Endothelial cell of umbilical vein (primary cell): ENCODE measurements around the gene SH3D21.

Experiments used
- CTCF ChIP-seq, 2 donors: IDR thresholded peaks; 1 replicate in 1 of 2; 2 replicates in 1 of 2; pipeline ENCODE4 v1.5.1; 2011; ENCODE audit warnings: low read length in 2 of 2, mild to moderate bottlenecking in 2 of 2, moderate library complexity in 2 of 2, control low read depth in 1 of 2, inconsistent platforms in 1 of 2, low read depth in 1 of 2; ENCODE audit not compliant: insufficient read depth in 1 of 2; ENCODE audit errors: extremely low read depth in 1 of 2
- MYC ChIP-seq: IDR thresholded peaks from one replicate; pipeline ENCODE4 v1.6.1; 2011; ENCODE audit warnings: mild to moderate bottlenecking, low read depth, low read length
- POLR2A ChIP-seq: IDR thresholded peaks from 2 replicates; pipeline ENCODE4 v1.6.1; 2012; ENCODE audit warnings: low read depth, mild to moderate bottlenecking, control low read depth, low read length
- POLR2AphosphoS5 ChIP-seq: IDR thresholded peaks from 2 replicates; pipeline ENCODE4 v1.6.1; 2012; ENCODE audit warnings: low read depth, mild to moderate bottlenecking, control low read depth, low read length, moderate library complexity; ENCODE audit not compliant: insufficient read depth

DNA sequence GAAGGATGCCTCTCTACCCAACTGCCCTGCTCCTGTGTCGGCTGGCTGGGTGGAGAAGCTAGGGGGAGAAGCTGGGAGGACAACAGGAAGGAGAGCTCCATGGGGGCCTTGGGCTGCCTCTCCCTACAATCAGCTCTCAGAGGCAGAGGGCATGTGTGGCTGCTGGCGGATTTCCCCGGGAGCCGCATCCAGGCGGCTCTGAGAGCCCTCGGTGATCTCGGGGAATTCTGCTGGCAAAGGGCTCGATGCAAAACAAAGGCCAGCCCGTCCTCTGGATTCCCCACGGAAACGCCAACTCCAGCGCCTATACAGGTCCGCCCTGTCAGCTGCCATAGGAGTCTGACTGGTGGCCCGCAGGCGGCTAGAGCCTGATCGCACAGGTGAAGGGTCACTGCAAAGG, 43.7 kb downstream of the SH3D21 start:
- TF ChIP-seq CTCF (IDR thresholded peaks at IDR 0.05; ENCODE audit: extremely low read depth in 1 of 2, insufficient read depth in 1 of 2, low read depth in 1 of 2, low read length in 2 of 2) (no peak), POLR2A (no peak), MYC (no peak), POLR2AphosphoS5 (no peak)
